Measurements from ENCODE around the gene C11orf65.

C11orf65 gene

DNA sequence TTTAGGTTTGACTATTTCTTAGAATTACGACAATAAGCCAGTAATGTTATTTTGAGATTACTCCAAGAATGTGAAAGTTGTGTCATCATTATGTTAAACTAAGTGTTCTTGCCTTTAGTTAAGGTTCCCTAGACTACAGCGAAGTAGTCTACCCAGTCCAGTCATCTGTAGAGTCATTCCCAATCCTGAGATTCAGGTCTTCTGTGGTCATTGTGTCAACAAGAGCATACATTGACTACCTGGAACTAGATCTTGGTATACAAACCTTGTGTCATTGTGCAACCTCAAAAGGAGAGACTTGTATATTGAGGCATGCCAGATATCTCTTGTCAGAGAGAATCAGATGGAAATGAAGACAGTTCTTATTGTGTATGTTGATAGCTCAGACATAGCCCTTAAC, 128.6 kb downstream of the C11orf65 start:
- DNase-seq (ENCODE audit: low spot score), result no peak
- in situ Hi-C loops (cut with MboI; ENCODE audit: low pct_unique_long_range_greater_than_20kb, low sequenced_read_pairs, unreplicated experiment), result loop anchor here (25.0 kb wide), 1 partner anchor 324 kb away; the partner anchor contains the start of gene DDX10
- TF ChIP-seq, protein P1, sequence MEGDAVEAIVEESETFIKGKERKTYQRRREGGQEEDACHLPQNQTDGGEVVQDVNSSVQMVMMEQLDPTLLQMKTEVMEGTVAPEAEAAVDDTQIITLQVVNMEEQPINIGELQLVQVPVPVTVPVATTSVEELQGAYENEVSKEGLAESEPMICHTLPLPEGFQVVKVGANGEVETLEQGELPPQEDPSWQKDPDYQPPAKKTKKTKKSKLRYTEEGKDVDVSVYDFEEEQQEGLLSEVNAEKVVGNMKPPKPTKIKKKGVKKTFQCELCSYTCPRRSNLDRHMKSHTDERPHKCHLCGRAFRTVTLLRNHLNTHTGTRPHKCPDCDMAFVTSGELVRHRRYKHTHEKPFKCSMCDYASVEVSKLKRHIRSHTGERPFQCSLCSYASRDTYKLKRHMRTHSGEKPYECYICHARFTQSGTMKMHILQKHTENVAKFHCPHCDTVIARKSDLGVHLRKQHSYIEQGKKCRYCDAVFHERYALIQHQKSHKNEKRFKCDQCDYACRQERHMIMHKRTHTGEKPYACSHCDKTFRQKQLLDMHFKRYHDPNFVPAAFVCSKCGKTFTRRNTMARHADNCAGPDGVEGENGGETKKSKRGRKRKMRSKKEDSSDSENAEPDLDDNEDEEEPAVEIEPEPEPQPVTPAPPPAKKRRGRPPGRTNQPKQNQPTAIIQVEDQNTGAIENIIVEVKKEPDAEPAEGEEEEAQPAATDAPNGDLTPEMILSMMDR (IDR thresholded peaks at IDR 0.05; ENCODE audit: extremely low read depth, insufficient read depth, missing control alignments), result no peak

DNA sequence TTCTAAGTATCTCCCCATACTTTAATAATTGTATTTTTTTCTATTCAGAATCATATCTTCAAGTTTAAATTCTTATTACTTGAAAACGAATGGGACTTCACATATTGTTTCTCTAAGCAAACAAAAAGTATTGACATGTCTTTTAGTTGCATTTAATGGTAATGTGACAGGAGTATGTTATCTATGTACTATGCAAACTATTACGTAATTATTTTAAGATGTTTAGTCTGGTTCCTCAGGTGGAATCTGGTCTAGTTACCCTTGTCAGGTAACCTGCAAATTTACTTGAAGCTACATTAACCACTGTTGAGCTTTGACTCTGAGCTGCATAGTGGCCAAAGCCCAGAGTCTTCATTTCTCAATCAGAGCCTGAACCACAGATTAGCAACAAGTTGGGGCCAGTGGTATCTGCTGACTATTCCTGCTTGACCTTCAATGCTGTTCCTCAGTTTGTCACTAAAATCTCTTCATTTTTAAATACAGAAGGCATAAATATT, 133.9 kb downstream of the C11orf65 start:
- TF ChIP-seq, protein P1 (IDR thresholded peaks at IDR 0.05; ENCODE audit: extremely low read depth, insufficient read depth, missing control alignments), result no peak
- in situ Hi-C loops (cut with MboI; ENCODE audit: low pct_unique_long_range_greater_than_20kb, low sequenced_read_pairs, unreplicated experiment), result loop anchor here (25.0 kb wide), 1 partner anchor 329 kb away; the partner anchor contains the start of gene DDX10
- DNase-seq (ENCODE audit: low spot score), result no peak

Data from GM13977 (cell line).